Duodenal mucosa (tissue), 2 donors: Measurements from ENCODE around the gene SCNN1A.
A peak's percentile ranks its signal among the peaks of the same experiment; 100 is the strongest.

Source experiments
- H3K27ac ChIP-seq: one replicate; pipeline ENCODE4 v1.7.0; 2013; ENCODE audit warnings: low read depth, low read length
- H3K27me3 ChIP-seq, 2 donors: one replicate each; pipeline ENCODE4 v1.7.0; 2013; ENCODE audit warnings: low read length in 2 of 2, control low read depth in 1 of 2; ENCODE audit not compliant: insufficient read depth in 2 of 2, control insufficient read depth in 1 of 2
- H3K36me3 ChIP-seq, 2 donors: one replicate each; pipeline ENCODE4 v1.7.0; 2013; ENCODE audit warnings: low read length in 2 of 2, control low read depth in 1 of 2; ENCODE audit not compliant: insufficient read depth in 2 of 2, control insufficient read depth in 1 of 2
- H3K4me1 ChIP-seq, 2 donors: one replicate each; pipeline ENCODE4 v1.7.0; 2013; ENCODE audit warnings: low read length in 2 of 2, control low read depth in 1 of 2; ENCODE audit not compliant: insufficient read depth in 2 of 2, control insufficient read depth in 1 of 2
- H3K4me3 ChIP-seq, 2 donors: one replicate each; pipeline ENCODE4 v1.7.0; 2013; ENCODE audit warnings: low read length in 2 of 2, low read depth in 1 of 2
- H3K9ac ChIP-seq, 2 donors: one replicate each; pipeline ENCODE4 v1.7.0; 2013; ENCODE audit warnings: low read length in 2 of 2, low read depth in 1 of 2
- H3K9me3 ChIP-seq, 2 donors: one replicate each; pipeline ENCODE4 v1.7.0; 2013; ENCODE audit warnings: low read length in 2 of 2, control low read depth in 1 of 2; ENCODE audit not compliant: control insufficient read depth in 1 of 2

SCNN1A gene

DNA sequence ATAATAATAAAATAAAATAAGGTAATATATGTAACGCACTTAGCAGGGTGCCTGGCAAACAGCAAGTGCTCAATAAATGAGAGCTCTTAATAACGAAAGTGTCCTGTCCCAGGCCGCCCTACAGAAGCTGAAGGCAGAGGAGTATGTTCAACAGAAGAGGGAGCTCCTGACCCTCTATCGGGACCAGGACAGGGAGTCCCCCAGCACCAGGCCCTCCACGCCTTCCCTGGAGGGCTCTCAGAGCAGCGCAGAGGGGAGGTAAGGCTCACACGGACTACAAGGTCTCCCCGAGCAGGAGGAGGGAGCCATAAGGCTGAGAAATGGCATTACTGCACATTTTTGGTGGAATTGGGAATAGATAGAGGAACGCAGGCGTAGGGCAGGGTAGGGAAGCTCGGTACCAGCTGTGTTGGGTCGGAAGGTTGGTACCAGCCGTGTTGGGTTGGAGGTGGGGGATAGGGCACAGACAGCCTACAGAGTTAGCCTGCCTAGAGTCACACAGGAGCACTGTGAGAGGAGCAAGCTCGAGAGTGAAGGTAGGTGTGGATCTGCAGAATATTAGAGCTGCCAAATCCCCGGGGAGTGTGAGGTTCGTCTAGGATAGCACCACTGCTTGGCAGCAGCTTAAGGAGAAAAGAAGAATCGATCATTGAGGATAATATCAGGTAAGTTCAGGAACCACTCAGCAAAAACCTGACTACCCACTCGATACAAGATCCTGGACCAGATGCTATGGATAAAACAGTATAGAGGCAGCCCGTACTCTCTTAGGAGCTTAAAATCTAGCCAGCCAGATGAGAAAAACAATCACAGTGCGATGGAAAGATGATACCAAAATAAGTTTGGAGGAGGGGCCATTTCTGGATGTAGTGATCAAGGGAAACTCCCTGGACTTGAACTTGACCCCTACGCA, 48.8 kb downstream of the SCNN1A start:
- Histone ChIP-seq H3K27ac (no peak overlapping the region), H3K9ac (no peak overlapping the region), H3K9me3 (no peaks in the 10 kb centered on the region), H3K36me3 (peaks cover 30 to 55% of the 10 kb centered on the region in 2 donors), H3K27me3 (no peaks in the 10 kb centered on the region), H3K4me1 (peaks cover 35 to 48% of the 10 kb centered on the region in 2 donors), H3K4me3 (no peak overlapping the region)

- H3K4me1 ChIP-seq: peaks cover 29 to 41% of the 10 kb centered on the region in 2 donors
- H3K9me3 ChIP-seq: no peaks in the 10 kb centered on the region
- peaks cover 16 to 47% of the 10 kb centered on the region in 2 donors for H3K36me3 ChIP-seq
- H3K4me3 ChIP-seq: no peak overlapping the region
- H3K27me3 ChIP-seq: no peaks in the 10 kb centered on the region
- no peak overlapping the region for H3K9ac ChIP-seq
- no peak overlapping the region for H3K27ac ChIP-seq
Measured at GRCh38 chr12:6324936-6325750, 50.2 kb downstream of the SCNN1A start.

DNA sequence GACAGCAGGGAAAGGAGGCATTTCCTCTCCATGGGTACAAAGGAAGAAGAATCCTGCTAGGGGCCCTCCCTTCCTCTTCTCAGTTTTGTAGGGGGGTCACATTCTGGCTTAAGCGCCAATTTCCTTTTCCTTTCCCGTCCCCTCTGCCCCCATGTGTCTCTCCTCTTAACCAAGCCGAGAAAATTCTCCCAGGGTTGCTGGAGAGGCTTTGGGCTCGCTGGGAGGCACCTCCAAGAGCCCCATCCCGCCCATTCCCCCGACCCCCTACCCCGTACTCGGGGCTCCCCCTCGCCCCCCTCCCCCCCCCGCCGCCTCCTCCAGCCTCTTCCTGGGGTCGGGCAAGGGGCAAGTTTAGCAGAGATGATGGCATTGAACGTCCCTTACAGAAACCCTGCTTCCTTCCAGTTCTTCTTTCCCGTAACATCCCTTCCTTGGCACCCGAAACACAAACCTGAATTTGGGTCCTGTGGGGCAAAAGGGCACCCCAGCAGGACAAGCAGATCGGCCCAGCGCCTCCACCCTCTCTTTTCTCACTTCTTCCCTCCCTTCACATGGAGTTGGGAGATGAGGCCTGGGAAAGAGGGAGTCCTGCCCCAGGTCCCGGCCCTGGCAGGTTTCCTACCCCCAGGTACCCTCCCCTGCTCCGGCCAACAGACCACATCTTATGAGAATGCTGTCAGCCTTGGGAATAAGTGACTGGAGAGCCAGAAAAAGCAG, 51.2 kb downstream of the SCNN1A start:
- Histone ChIP-seq H3K9ac (peak overlapping the region; percentile 39 to 60), H3K4me3 (peak overlapping the region; percentile 8 to 50), H3K27me3 (no peaks in the 10 kb centered on the region), H3K36me3 (peaks cover 15 to 49% of the 10 kb centered on the region in 2 donors), H3K27ac (peak overlapping the region; percentile 43), H3K9me3 (no peaks in the 10 kb centered on the region), H3K4me1 (peaks cover 29 to 41% of the 10 kb centered on the region in 2 donors)

GRCh38 chr12:6323340-6323994, 51.9 kb downstream of the SCNN1A start:
- H3K36me3 ChIP-seq: peaks cover 14 to 48% of the 10 kb centered on the region in 2 donors
- H3K9me3 ChIP-seq: no peaks in the 10 kb centered on the region
- peaks cover 29 to 41% of the 10 kb centered on the region in 2 donors for H3K4me1 ChIP-seq
- peak overlapping the region; percentile 8 to 50 for H3K4me3 ChIP-seq
- peak overlapping the region; percentile 43 for H3K27ac ChIP-seq
- peak overlapping the region; percentile 39 to 60 for H3K9ac ChIP-seq
- H3K27me3 ChIP-seq: no peaks in the 10 kb centered on the region

DNA sequence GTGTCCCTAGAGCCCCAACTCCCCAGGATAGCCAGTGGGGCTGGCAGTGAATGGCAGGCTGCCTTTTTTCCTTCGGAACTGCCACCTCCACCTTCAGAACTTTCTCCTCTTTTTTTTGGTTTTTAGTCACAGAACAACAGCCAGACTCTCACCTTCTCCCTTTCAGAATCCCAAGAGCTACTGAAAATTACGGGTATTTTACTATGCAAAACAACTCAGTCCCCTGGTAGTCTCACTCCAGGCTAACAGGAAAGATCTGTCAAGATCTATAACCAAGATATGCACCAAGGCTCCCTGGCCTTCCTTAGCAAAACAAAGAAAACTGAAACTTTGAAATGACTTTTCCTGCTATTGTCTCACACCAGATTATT, 52.4 kb downstream of the SCNN1A start:
- H3K4me3 ChIP-seq: no peak overlapping the region
- H3K4me1 ChIP-seq: peaks cover 29 to 40% of the 10 kb centered on the region in 2 donors
- H3K9me3 ChIP-seq: no peaks in the 10 kb centered on the region
- H3K36me3 ChIP-seq: peaks cover 11 to 48% of the 10 kb centered on the region in 2 donors
- no peak overlapping the region for H3K27ac ChIP-seq
- no peaks in the 10 kb centered on the region for H3K27me3 ChIP-seq
- H3K9ac ChIP-seq: peak overlapping the region in 1 of 2 donors; percentile 32

DNA sequence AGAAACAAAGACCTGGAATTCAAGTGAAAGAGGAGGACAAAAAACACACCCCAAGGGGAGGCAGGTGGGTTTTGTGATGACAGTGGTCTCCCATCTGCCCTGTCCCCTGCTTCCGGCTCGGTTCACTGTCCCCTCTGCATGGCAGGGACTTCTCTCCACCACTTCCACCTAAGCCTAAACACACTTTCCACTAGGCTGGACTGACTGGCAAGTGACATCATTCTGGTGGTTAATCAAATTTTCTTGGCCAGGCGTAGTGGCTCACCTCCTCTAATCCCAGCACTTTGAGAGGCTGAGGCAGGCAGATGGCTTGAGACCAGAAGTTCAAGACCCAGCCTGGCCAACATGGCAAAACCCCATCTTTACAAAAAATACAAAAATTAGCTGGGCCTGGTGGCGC, 53.0 kb downstream of the SCNN1A start:
- H3K4me1 ChIP-seq: peaks cover 29 to 34% of the 10 kb centered on the region in 2 donors
- no peak overlapping the region for H3K27ac ChIP-seq

DNA sequence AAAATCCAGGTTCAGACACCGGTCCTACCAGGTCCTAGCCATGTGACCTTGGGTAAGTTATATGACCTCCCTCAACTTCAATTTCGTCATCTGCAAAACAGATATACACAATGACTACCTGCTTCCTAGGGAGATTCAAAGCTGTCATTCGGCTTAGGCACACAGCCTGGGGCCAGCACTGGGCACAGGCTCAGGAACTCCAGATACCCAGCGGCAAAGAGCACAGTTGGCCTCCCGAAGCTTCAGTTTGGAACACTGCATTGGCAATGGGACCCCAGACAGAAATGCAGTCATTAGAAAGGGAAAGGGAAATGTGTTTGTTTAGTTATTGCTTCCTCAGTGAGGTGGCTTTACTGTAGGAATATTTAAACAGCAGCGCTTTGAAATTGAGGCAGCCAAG, 53.5 kb downstream of the SCNN1A start:
- no peak overlapping the region for H3K4me3 ChIP-seq
- peaks cover 5 to 48% of the 10 kb centered on the region in 2 donors for H3K36me3 ChIP-seq
- H3K4me1 ChIP-seq: peaks cover 29 to 33% of the 10 kb centered on the region in 2 donors
- no peak overlapping the region for H3K27ac ChIP-seq
- H3K9me3 ChIP-seq: no peaks in the 10 kb centered on the region
- no peak overlapping the region for H3K9ac ChIP-seq
- H3K27me3 ChIP-seq: no peaks in the 10 kb centered on the region

More for the DNA sequence above, 53.0 kb downstream of the SCNN1A start:
- no peak overlapping the region for H3K9ac ChIP-seq
- H3K4me3 ChIP-seq: no peak overlapping the region
- no peaks in the 10 kb centered on the region for H3K9me3 ChIP-seq
- H3K27me3 ChIP-seq: no peaks in the 10 kb centered on the region
- H3K36me3 ChIP-seq: peaks cover 5 to 48% of the 10 kb centered on the region in 2 donors

DNA sequence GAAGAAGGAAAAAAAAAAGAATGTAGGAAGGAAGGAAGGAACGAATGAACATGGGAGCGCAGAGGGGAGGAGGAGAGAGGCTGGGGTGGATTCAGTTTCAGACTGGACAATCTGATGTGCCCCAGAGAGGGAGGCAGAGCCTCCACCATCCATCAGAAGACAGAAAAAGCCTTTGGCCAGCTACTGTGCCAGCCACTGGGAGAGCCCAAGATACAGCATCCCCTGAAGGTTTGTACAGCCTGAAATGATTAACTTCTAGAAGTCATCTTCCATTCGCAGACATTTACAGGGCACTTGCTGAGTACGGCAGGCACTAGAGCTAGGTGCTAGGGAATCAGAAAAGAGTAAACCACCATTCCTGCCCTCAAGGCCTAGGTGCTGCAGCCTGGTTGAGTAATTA, 55.9 kb downstream of the SCNN1A start:
- Histone ChIP-seq H3K4me1 (peaks cover 13 to 18% of the 10 kb centered on the region in 2 donors), H3K27me3 (no peaks in the 10 kb centered on the region), H3K9ac (no peak overlapping the region), H3K9me3 (no peaks in the 10 kb centered on the region), H3K27ac (no peak overlapping the region), H3K4me3 (no peak overlapping the region), H3K36me3 (peaks cover 12 to 64% of the 10 kb centered on the region in 2 donors)

DNA sequence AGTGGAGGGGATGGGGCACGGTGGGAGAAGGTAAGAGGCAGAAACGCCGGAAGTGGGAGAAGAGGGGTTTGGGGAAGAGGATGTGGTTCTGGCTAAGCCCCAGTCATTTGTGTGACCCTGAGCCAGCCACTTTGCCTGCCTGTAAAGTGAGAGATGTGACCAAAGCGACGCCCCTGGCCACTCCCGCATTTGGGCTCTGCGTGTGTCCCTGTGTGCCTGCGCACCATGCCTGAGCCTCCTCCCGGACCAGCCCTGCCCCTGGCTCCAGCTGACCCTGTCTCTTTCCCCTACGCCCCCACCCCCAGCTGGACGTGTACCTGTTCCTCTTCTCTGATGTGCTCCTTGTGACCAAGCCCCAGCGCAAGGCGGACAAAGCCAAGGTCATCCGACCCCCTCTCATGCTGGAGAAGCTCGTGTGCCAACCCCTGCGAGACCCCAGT, 56.9 kb downstream of the SCNN1A start:
- Histone ChIP-seq H3K27ac (no peak overlapping the region), H3K36me3 (peaks cover 12 to 71% of the 10 kb centered on the region in 2 donors)

More for the DNA sequence above, 56.9 kb downstream of the SCNN1A start:
- Histone ChIP-seq H3K9ac (no peak overlapping the region), H3K9me3 (no peaks in the 10 kb centered on the region), H3K4me1 (peaks cover 7 to 14% of the 10 kb centered on the region in 2 donors), H3K4me3 (no peak overlapping the region), H3K27me3 (no peaks in the 10 kb centered on the region)
